CD14-positive monocyte (primary cell): ENCODE measurements around the gene DGKB. TPM values are rescaled to one million over a fixed set of nuclear protein-coding genes. Genes with fewer than 3 reads are reported as not detected.
A peak's percentile ranks its signal among the peaks of the same experiment; 100 is the strongest.

Experiments
- DNase-seq, 3 donors: peaks; one replicate each; pipeline ENCODE4 v3.0.0-alpha.2; 2011 to 2022
- H2AFZ ChIP-seq: 2 replicates; pipeline ENCODE4 v1.6.0; 2012; ENCODE audit warnings: mild to moderate bottlenecking, low read depth, low read length, inconsistent platforms; ENCODE audit not compliant: insufficient read depth, poor library complexity, severe bottlenecking
- H3K27ac ChIP-seq, 2 donors: 1 replicate in 1 of 2; 2 replicates in 1 of 2; pipeline ENCODE4 v1.5.1; 2012 to 2013; ENCODE audit warnings: low read length in 2 of 2, control low read depth in 1 of 2, inconsistent platforms in 1 of 2, low read depth in 1 of 2, mild to moderate bottlenecking in 1 of 2
- H3K27me3 ChIP-seq, 2 donors: one replicate each; pipeline versions ENCODE4 v1.6.0 to v1.6.1; 2011 to 2013; ENCODE audit warnings: low read length in 2 of 2; ENCODE audit not compliant: control insufficient read depth in 2 of 2, insufficient read depth in 2 of 2
- H3K36me3 ChIP-seq, 2 donors: replicated peaks in 1 of 2; 1 replicate in 1 of 2; 2 replicates in 1 of 2; pipeline versions ENCODE4 v1.5.1 to v1.6.1; 2012 to 2013; ENCODE audit warnings: low read length in 2 of 2, control low read depth in 1 of 2, inconsistent platforms in 1 of 2, mild to moderate bottlenecking in 1 of 2; ENCODE audit not compliant: insufficient read depth in 2 of 2, control insufficient read depth in 1 of 2
- H3K4me1 ChIP-seq, 2 donors: 1 replicate in 1 of 2; 2 replicates in 1 of 2; pipeline versions ENCODE4 v1.5.1 to v1.6.1; 2012 to 2013; ENCODE audit warnings: low read length in 2 of 2, control low read depth in 1 of 2, inconsistent platforms in 1 of 2, mild to moderate bottlenecking in 1 of 2, moderate library complexity in 1 of 2; ENCODE audit not compliant: insufficient read depth in 2 of 2, control insufficient read depth in 1 of 2
- H3K4me2 ChIP-seq: replicated peaks from 2 replicates; pipeline ENCODE3; 2012; ENCODE audit warnings: low read length, moderate library complexity, mild to moderate bottlenecking; ENCODE audit not compliant: poor library complexity, severe bottlenecking; ENCODE audit errors: extremely low read depth
- H3K4me3 ChIP-seq, 3 experiments: fragments of 200-600 bp in 1 of 3; sonication (generic) in 1 of 3; replicated peaks in 1 of 3; 1 replicate in 2 of 3; 2 replicates in 1 of 3; pipeline ENCODE4 v1.5.1; 2011 to 2013; ENCODE audit warnings: low read length in 3 of 3, mild to moderate bottlenecking in 3 of 3, control low read depth in 2 of 3, low read depth in 2 of 3, inconsistent platforms in 1 of 3, moderate library complexity in 1 of 3
- H3K79me2 ChIP-seq: 2 replicates; pipeline ENCODE4 v1.6.0; 2012; ENCODE audit warnings: mild to moderate bottlenecking, control low read depth, inconsistent platforms, low read length, moderate library complexity; ENCODE audit not compliant: insufficient read depth
- H3K9ac ChIP-seq: 2 replicates; pipeline ENCODE4 v1.6.0; 2017; ENCODE audit warnings: low read length, mild to moderate bottlenecking; ENCODE audit not compliant: insufficient read depth, poor library complexity, severe bottlenecking
- H3K9me3 ChIP-seq, 2 donors: replicated peaks in 1 of 2; 1 replicate in 1 of 2; 2 replicates in 1 of 2; pipeline versions ENCODE4 v1.5.1 to v1.6.1; 2012 to 2013; ENCODE audit warnings: low read length in 2 of 2, control low read depth in 1 of 2; ENCODE audit not compliant: control insufficient read depth in 1 of 2, insufficient read depth in 1 of 2
- H4K20me1 ChIP-seq: 2 replicates; pipeline ENCODE4 v1.6.0; 2012; ENCODE audit warnings: mild to moderate bottlenecking, low read length, control low read depth, moderate library complexity; ENCODE audit not compliant: insufficient read depth
- H3K27ac Mint-ChIP-seq, 7 donors: one replicate each; pipeline ENCODE4 v1.8.0; 2020; ENCODE audit warnings: mild to moderate bottlenecking in 7 of 7, mixed read lengths in 7 of 7, moderate library complexity in 6 of 7, inconsistent platforms in 2 of 7
- H3K27me3 Mint-ChIP-seq, 3 donors: one replicate each; pipeline ENCODE4 v1.8.0; 2021 to 2022; ENCODE audit warnings: low read depth in 3 of 3, mild to moderate bottlenecking in 3 of 3, mixed read lengths in 3 of 3, moderate library complexity in 3 of 3, inconsistent platforms in 1 of 3
- H3K36me3 Mint-ChIP-seq, 2 donors: one replicate each; pipeline ENCODE4 v1.8.0; 2020; ENCODE audit warnings: mixed read lengths in 2 of 2, inconsistent platforms in 1 of 2, mild to moderate bottlenecking in 1 of 2
- H3K4me1 Mint-ChIP-seq: one replicate; pipeline ENCODE4 v1.8.0; 2020; ENCODE audit warnings: mild to moderate bottlenecking, mixed read lengths
- H3K4me3 Mint-ChIP-seq, 2 donors: one replicate each; pipeline ENCODE4 v1.8.0; 2020; ENCODE audit warnings: mild to moderate bottlenecking in 2 of 2, mixed read lengths in 2 of 2, moderate library complexity in 1 of 2
- H3K9me3 Mint-ChIP-seq, 7 donors: one replicate each; pipeline ENCODE4 v1.8.0; 2020 to 2022; ENCODE audit warnings: mixed read lengths in 7 of 7, mild to moderate bottlenecking in 6 of 7, moderate library complexity in 6 of 7, inconsistent platforms in 2 of 7
- WGBS: methylation state at CpG from one replicate; pipeline ENCODE4 v1.1.5; 2013; ENCODE audit warnings: missing lambda C conversion rate; ENCODE audit not compliant: insufficient coverage; 5-methylcytosine and 5-hydroxymethylcytosine counted together
- intact Hi-C, 2 donors: fragments of 100-400 bp; cut with micrococcal nuclease; formaldehyde crosslinking; loops; one replicate each; pipeline versions ENCODE4 v1.15.0 to v1.15.1; 2023
- polyA plus RNA-seq, 3 donors: library from polyadenylated mRNA; depleted of rRNA in 1 of 3; unstranded in 2 of 3; stranded (reverse) in 1 of 3; fragments of 300-500 nt in 2 of 3; fragments of >200 nt in 1 of 3; fragmentation: Illumina TruSeq in 2 of 3; gene quantifications; 1 replicate in 2 of 3; 2 replicates in 1 of 3; pipeline ENCODE4 v1.2.3, GENCODE V29; 2012 to 2021
- TF ChIP-seq, protein P1 (sequence below): fragments of 200-600 bp; IDR thresholded peaks from one replicate; pipeline ENCODE4 v1.8.0; 2022; ENCODE audit warnings: antibody characterized with exemption, mild to moderate bottlenecking

Gene DGKB
- polyA plus RNA-seq, 3 donors: not detected

DNA sequence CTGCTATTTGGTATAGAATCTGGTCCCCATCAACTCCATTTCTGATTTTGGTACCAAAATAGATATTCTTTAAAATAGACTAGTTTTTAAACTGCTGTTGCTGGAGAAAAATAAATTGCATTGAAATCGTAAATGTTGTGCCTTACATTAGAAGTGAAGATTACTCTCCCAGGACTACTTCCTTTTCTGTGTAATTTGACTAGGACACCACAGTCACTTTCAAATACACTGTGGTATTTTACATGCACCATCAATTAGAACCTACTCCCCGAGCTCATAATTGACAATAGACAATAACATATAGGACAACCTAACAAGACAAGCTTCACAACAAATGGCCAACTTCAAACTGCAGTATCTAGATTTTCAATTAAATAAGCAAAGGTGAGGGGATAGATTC is 211.5 kb downstream of the DGKB start:
- Histone ChIP-seq H3K4me3 (peak overlapping the region in 1 of 3 experiments; percentile 41), H2AFZ (no peak overlapping the region), H3K36me3 (no peaks in the 10 kb centered on the region), H3K27me3 (no peaks in the 10 kb centered on the region), H3K27ac (no peak overlapping the region), H3K4me1 (peaks cover 22 to 25% of the 10 kb centered on the region in 2 donors), H4K20me1 (no peaks in the 10 kb centered on the region), H3K9ac (no peak overlapping the region), H3K9me3 (no peaks in the 10 kb centered on the region), H3K79me2 (no peaks in the 10 kb centered on the region), H3K4me2 (peak overlapping the region; percentile 10)
- Mint-ChIP-seq H3K4me1 (peaks cover 31% of the 10 kb centered on the region), H3K9me3 (peaks cover 0 to 4% (median 1%) of the 10 kb centered on the region in 7 donors), H3K36me3 (no peaks in the 10 kb centered on the region), H3K4me3 (peak overlapping the region in 1 of 2 donors; percentile 16), H3K27ac (peak overlapping the region in 1 of 7 donors; percentile 38), H3K27me3 (no peaks in the 10 kb centered on the region)
- WGBS: no CpG with 5 or more reads among the region's 2 CpGs
- intact Hi-C loops: no loop called here
- TF ChIP-seq, protein P1, sequence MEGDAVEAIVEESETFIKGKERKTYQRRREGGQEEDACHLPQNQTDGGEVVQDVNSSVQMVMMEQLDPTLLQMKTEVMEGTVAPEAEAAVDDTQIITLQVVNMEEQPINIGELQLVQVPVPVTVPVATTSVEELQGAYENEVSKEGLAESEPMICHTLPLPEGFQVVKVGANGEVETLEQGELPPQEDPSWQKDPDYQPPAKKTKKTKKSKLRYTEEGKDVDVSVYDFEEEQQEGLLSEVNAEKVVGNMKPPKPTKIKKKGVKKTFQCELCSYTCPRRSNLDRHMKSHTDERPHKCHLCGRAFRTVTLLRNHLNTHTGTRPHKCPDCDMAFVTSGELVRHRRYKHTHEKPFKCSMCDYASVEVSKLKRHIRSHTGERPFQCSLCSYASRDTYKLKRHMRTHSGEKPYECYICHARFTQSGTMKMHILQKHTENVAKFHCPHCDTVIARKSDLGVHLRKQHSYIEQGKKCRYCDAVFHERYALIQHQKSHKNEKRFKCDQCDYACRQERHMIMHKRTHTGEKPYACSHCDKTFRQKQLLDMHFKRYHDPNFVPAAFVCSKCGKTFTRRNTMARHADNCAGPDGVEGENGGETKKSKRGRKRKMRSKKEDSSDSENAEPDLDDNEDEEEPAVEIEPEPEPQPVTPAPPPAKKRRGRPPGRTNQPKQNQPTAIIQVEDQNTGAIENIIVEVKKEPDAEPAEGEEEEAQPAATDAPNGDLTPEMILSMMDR: no peak
- no peak for DNase-seq

DNA sequence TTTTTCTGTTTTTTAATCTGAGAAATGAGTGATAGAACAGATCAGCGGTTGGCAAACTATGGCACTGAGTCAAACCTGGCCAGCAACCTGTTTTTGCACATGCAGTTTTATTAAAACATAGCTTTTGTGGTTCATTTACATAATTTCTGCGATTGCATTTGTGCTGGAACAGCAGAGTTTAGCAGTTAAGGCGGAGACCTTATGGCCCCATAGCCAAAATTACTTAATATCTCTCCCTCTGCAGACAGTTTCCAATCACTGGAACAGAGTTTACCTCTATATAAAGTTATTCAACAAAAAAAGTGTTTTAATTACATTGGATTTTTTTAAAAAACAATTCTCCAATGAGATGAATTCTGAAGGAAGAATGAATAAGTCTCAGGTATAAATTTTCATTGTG is 212.1 kb downstream of the DGKB start:
- intact Hi-C loops: no loop called here
- Histone ChIP-seq H3K4me1 (peaks cover 22 to 25% of the 10 kb centered on the region in 2 donors), H4K20me1 (no peaks in the 10 kb centered on the region), H2AFZ (no peak overlapping the region), H3K9me3 (no peaks in the 10 kb centered on the region), H3K9ac (peak overlapping the region; percentile 27), H3K36me3 (no peaks in the 10 kb centered on the region), H3K27me3 (no peaks in the 10 kb centered on the region), H3K27ac (peak overlapping the region in 1 of 2 donors; percentile 57), H3K79me2 (no peaks in the 10 kb centered on the region), H3K4me3 (peak overlapping the region in 1 of 3 experiments; percentile 41), H3K4me2 (peak overlapping the region; percentile 56)
- Mint-ChIP-seq H3K9me3 (peaks cover 0 to 4% (median 0%) of the 10 kb centered on the region in 7 donors), H3K4me1 (peaks cover 31% of the 10 kb centered on the region), H3K36me3 (no peaks in the 10 kb centered on the region), H3K4me3 (peak overlapping the region in 1 of 2 donors; percentile 59), H3K27me3 (no peaks in the 10 kb centered on the region), H3K27ac (no peak overlapping the region)
- TF ChIP-seq, protein P1: no peak
- WGBS: 38% methylated on average over 1 of the region's 3 CpGs
- no peak for DNase-seq
